ENCODE measurements around the gene ABCA4.

The ABCA4 gene

DNA sequence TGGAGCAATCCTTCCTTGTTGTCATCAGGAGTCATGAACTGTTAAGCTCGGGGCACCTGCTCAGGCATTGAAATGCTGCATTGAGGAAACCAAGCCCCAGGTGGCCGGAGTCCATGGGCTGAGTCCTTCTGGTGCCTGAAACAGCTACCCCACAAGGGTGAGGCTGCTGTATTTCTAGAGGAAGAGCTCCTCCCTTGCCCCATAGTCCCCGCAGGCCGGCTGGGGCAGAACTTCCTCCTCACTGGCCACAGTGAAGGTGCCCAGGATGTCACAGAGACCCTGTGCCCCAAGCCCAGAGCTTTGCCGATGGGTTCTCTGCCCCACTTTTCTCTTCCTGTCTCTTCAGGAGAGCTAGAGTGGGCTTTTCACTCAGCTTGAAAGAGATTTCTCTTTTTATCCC, 130.9 kb downstream of the ABCA4 start:
- ATAC-seq (ENCODE audit: low read depth) = no peak

DNA sequence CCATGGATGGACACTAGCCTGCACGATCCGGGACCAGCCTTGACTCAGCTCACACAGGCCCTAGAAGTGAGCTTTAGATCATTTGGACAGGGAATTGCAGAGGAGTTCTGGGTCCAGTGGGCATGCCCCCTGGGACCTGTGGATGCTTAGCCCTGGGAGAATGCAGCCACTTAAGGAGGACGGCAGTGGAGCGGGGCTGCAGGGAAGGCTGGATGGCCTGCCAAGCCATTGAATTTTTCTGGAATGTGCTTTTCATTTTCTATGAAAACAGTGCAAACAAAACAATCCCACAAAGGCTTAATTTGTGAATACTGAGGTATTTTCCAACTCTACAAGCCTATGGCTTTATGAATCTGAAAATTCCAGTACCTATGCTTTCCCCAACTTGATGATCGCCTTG, 131.3 kb downstream of the ABCA4 start:
- H3K4me1 Mint-ChIP-seq = peaks cover 8% of the 10 kb centered on the region
- H3K27me3 Mint-ChIP-seq = peaks cover 13% of the 10 kb centered on the region

More for the DNA sequence above, 130.9 kb downstream of the ABCA4 start:
- Mint-ChIP-seq H3K27me3 (peaks cover 13% of the 10 kb centered on the region), H3K4me3 (no peak overlapping the region), H3K36me3 (no peaks in the 10 kb centered on the region), H3K9me3 (no peaks in the 10 kb centered on the region), H3K27ac (no peak overlapping the region), H3K4me1 (peaks cover 8% of the 10 kb centered on the region)
- no peak for DNase-seq (ENCODE audit: low spot score in 2 of 2)

DNA sequence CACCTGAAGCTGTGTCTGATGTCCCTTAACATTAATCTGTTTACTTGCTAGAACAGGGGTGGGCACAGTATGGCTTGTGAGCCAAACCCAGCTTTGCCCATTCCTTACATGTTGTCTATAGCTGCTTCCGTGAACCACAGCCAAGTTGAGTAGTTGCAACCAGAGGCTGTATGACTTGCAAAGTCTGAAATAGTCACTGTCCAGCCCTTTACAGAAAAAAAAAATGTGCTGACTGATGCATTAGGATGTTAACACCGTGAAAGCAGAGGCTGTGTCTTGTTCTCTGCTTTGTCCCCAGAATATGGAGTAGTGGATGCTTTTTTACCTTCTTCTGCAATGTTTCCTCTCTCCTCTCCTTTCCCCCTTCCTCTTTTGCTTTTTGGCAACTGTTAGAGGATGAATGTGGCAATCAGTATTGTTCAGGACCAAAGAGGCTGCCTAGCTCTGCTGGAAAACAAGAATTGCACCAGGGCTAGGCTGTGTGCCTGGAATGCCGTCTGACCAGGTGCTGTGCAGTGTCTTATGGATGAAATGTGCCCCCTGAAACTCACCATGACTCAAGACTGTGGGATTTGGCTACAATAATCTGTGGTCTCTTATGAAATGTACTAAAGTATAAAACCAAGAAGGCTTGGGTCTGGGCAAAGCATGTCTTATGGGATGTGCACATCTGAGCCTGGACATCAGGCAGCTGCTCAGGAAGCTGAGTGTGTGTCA, 132.2 kb downstream of the ABCA4 start:
- Mint-ChIP-seq H3K36me3 (no peaks in the 10 kb centered on the region), H3K9me3 (no peaks in the 10 kb centered on the region), H3K27me3 (peaks cover 13% of the 10 kb centered on the region), H3K4me3 (no peak overlapping the region), H3K27ac (no peak overlapping the region), H3K4me1 (peaks cover 8% of the 10 kb centered on the region)
- ATAC-seq (ENCODE audit: low read depth) = no peak
- no peak for DNase-seq (ENCODE audit: low spot score in 2 of 2)

More for the DNA sequence above, 131.3 kb downstream of the ABCA4 start:
- Mint-ChIP-seq H3K4me3 (no peak overlapping the region), H3K27ac (no peak overlapping the region), H3K36me3 (no peaks in the 10 kb centered on the region), H3K9me3 (no peaks in the 10 kb centered on the region)
- DNase-seq (ENCODE audit: low spot score in 2 of 2) (no peak), ATAC-seq (ENCODE audit: low read depth) (no peak)

DNA sequence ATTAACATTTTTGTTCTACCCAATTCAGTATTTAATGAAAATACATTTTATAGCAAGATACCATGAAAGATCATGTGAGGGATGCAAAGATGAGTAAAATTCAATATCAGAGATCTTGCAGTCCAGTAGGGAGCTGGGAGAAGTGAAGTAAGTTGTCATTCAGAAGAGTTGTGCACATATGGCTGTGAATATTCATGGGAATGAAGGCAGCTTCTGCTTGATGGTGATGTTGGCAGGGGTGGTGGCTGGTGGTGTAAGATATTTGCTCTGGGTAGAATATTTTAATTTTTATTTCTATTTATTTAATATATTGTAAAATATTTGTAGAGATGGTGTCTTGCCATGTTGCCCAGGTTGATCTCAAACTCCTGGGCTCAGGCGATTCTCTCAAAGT, 139.7 kb downstream of the ABCA4 start:
- H3K27ac Mint-ChIP-seq = no peak overlapping the region
- no peaks in the 10 kb centered on the region for H3K36me3 Mint-ChIP-seq
- no peak for ATAC-seq (ENCODE audit: low read depth)
- peaks cover under 1% of the 10 kb centered on the region for H3K4me1 Mint-ChIP-seq
- no peak overlapping the region for H3K4me3 Mint-ChIP-seq
- peaks cover 12% of the 10 kb centered on the region for H3K27me3 Mint-ChIP-seq
- H3K9me3 Mint-ChIP-seq = peaks cover 1% of the 10 kb centered on the region
- DNase-seq (ENCODE audit: low spot score in 2 of 2) = no peak

GRCh38 chr1:93980320-93981273, 140.4 kb downstream of the ABCA4 start:
- ATAC-seq (ENCODE audit: low read depth) (no peak), DNase-seq (ENCODE audit: low spot score in 2 of 2) (no peak)
- no peaks in the 10 kb centered on the region for H3K36me3 Mint-ChIP-seq
- H3K27me3 Mint-ChIP-seq = peaks cover 12% of the 10 kb centered on the region
- H3K4me3 Mint-ChIP-seq = no peak overlapping the region
- H3K9me3 Mint-ChIP-seq = peaks cover 1% of the 10 kb centered on the region
- H3K4me1 Mint-ChIP-seq = peaks cover 2% of the 10 kb centered on the region
- H3K27ac Mint-ChIP-seq = no peak overlapping the region

DNA sequence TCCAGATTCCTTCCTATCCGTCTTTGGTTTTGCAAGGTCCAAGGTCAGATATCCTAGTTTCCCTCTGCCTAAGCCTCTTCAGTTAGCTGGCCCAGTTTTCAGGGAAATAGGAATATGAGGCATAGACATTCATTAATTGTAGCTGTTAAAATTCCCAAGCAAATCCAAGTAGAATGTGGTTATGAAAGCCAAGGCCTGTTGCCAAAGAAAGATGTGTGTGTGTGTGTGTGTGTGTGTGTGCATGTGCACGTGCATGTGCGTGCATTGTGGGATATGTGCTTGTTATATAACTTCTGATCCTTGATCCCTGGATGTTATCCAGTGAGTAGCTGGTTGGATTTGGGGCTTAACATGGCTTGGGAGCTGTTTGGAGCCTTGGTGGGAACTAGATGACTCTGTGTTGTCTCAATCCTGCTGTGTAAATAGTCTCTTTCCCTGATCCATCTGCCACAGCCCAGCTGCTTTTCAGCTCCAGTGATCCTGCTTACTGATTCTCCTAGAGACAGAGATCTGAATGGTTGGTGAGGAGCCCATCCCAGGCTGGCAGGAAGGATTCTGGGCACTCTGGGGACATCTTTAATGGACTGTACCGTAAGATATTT, 141.1 kb downstream of the ABCA4 start:
- DNase-seq (ENCODE audit: low spot score in 2 of 2) = no peak
- no peak overlapping the region for H3K4me3 Mint-ChIP-seq
- peaks cover 2% of the 10 kb centered on the region for H3K4me1 Mint-ChIP-seq
- ATAC-seq (ENCODE audit: low read depth) = no peak
- peaks cover 1% of the 10 kb centered on the region for H3K9me3 Mint-ChIP-seq
- H3K27me3 Mint-ChIP-seq = peaks cover 9% of the 10 kb centered on the region
- H3K36me3 Mint-ChIP-seq = no peaks in the 10 kb centered on the region
- H3K27ac Mint-ChIP-seq = no peak overlapping the region

DNA sequence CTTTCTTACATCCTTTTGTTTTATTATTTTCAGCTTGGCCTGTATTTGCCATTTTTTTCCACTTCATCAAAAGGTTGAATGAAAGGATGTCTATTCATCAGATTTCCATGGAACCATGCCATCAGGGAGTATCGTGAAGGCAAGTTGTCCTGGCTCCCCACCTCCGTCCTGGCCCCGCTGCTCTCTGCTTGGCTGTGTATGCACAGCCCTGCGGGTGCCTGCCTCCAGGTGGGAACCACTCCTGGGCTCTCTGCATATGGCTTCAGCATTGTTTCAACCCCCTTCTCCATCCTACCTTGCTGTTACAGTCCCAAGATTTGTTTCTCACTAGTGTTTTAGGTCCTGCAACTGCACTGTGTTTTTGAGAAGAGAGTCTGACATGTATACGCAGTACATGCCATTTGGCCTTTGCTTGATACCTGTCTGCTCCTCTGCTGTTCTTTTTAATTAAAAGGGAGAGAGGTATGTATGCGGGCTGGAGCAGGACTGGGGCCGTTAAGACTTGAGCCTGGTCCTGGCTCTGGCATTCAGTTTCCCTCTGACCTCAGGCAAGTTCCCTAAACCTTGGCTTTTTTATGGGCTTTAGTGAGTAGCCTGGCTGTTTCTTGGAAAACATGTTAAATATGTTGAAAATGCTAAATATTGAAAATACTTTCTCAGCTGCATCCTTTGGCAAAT, 141.8 kb downstream of the ABCA4 start:
- ATAC-seq (ENCODE audit: low read depth) (no peak), DNase-seq (ENCODE audit: low spot score in 2 of 2) (no peak)
- Mint-ChIP-seq H3K9me3 (peaks cover 1% of the 10 kb centered on the region), H3K27me3 (peaks cover 9% of the 10 kb centered on the region), H3K27ac (no peak overlapping the region), H3K4me3 (no peak overlapping the region), H3K4me1 (peaks cover 2% of the 10 kb centered on the region), H3K36me3 (no peaks in the 10 kb centered on the region)

- H3K9me3 Mint-ChIP-seq = no peaks in the 10 kb centered on the region
These were observed 143.4 kb downstream of the ABCA4 start for GRCh38 chr1:93977598-93977945.

DNA sequence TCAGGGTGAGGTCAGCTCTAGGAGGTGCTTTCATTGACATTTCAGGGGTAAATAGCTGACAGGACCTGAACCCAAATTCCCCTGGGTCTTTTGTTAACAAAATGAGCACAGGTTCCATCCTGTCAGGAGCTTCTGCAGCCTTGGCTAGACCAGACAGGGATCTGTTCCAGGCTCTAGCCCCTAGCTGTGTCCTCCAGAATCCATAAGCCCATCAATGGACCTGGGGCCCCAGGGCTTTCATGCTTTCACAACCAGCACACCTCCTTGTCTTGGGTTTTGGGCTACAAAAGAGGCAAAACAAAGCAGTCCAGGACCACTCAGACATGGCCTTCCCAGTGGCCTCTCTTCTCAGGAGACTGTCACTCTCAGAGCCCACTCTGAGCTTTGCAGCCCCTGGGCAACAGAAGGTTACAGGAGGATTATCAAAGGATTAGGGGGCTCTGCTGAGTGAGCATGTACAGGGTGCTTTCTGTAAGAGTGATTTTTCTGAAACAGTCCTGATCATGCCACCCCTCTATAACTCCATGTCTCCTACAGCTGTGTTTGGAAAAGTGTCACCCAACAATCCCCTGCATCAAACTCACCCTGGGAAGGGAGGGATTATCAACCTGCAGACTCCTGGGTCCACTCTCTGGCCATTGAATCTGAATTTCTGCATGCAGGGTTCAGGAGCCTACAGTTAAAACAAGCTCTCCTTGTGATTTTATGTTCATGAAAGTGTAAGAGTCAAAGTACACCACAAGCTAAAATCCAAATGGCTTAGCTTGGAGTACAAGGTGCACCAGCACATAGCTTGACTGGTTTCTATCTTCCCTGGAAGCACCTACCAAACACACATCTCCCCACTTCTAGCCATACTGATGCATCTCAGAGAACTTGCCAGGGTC, 144.0 kb downstream of the ABCA4 start:
- ATAC-seq (ENCODE audit: low read depth) = no peak
- Mint-ChIP-seq H3K4me1 (peaks cover 2% of the 10 kb centered on the region), H3K27ac (no peak overlapping the region), H3K27me3 (peaks cover 9% of the 10 kb centered on the region), H3K36me3 (no peaks in the 10 kb centered on the region), H3K4me3 (no peak overlapping the region), H3K9me3 (no peaks in the 10 kb centered on the region)
- no peak for DNase-seq (ENCODE audit: low spot score in 2 of 2)

More at GRCh38 chr1:93977598-93977945, 143.4 kb downstream of the ABCA4 start:
- no peaks in the 10 kb centered on the region for H3K36me3 Mint-ChIP-seq
- peaks cover 9% of the 10 kb centered on the region for H3K27me3 Mint-ChIP-seq
- no peak overlapping the region for H3K27ac Mint-ChIP-seq
- peaks cover 2% of the 10 kb centered on the region for H3K4me1 Mint-ChIP-seq
- H3K4me3 Mint-ChIP-seq = no peak overlapping the region
- DNase-seq (ENCODE audit: low spot score in 2 of 2) (no peak), ATAC-seq (ENCODE audit: low read depth) (no peak)

GRCh38 chr1:93976291-93976690, 144.7 kb downstream of the ABCA4 start:
- no peaks in the 10 kb centered on the region for H3K9me3 Mint-ChIP-seq
- H3K27me3 Mint-ChIP-seq = peaks cover 10% of the 10 kb centered on the region
- no peak for DNase-seq (ENCODE audit: low spot score in 2 of 2)
- no peak overlapping the region for H3K4me3 Mint-ChIP-seq
- no peak for ATAC-seq (ENCODE audit: low read depth)
- H3K27ac Mint-ChIP-seq = no peak overlapping the region
- peaks cover 2% of the 10 kb centered on the region for H3K4me1 Mint-ChIP-seq
- no peaks in the 10 kb centered on the region for H3K36me3 Mint-ChIP-seq

GRCh38 chr1:93972341-93972740, 148.6 kb downstream of the ABCA4 start:
- Mint-ChIP-seq H3K9me3 (no peaks in the 10 kb centered on the region), H3K4me1 (peaks cover 2% of the 10 kb centered on the region), H3K27me3 (peaks cover 5% of the 10 kb centered on the region), H3K36me3 (no peaks in the 10 kb centered on the region), H3K4me3 (no peak overlapping the region), H3K27ac (no peak overlapping the region)
- ATAC-seq (ENCODE audit: low read depth) = no peak
- no peak for DNase-seq (ENCODE audit: low spot score in 2 of 2)

DNA sequence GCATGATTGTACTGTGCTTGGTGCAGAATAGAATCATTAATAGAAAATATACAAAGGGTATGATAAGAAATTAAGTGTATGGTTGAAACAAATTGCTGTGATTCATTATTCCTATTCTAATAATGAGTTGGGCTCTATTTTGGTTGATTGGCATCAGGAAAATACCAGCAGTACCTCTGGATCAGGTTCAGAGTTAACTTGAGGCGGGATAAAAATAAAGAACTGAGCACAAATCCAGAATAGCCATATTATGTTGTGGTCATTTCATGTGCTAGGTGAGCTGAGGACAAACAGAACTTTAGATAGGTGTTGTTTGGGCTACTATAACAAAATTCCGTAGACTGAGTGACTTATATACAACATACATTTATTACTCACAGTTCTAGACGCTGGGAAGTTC, 151.1 kb downstream of the ABCA4 start:
- DNase-seq (ENCODE audit: low spot score in 2 of 2) (no peak), ATAC-seq (ENCODE audit: low read depth) (no peak)
- Mint-ChIP-seq H3K27me3 (peaks cover 3% of the 10 kb centered on the region), H3K4me1 (no peaks in the 10 kb centered on the region), H3K27ac (no peak overlapping the region), H3K36me3 (no peaks in the 10 kb centered on the region), H3K9me3 (no peaks in the 10 kb centered on the region), H3K4me3 (no peak overlapping the region)

- H3K27ac Mint-ChIP-seq = no peak overlapping the region
- H3K4me1 Mint-ChIP-seq = no peaks in the 10 kb centered on the region
These were observed 151.6 kb downstream of the ABCA4 start for GRCh38 chr1:93969371-93969770.

More at GRCh38 chr1:93969371-93969770, 151.6 kb downstream of the ABCA4 start:
- H3K4me3 Mint-ChIP-seq = no peak overlapping the region
- no peaks in the 10 kb centered on the region for H3K36me3 Mint-ChIP-seq
- H3K9me3 Mint-ChIP-seq = no peaks in the 10 kb centered on the region
- peaks cover 3% of the 10 kb centered on the region for H3K27me3 Mint-ChIP-seq
- no peak for DNase-seq (ENCODE audit: low spot score in 2 of 2)
- ATAC-seq (ENCODE audit: low read depth) = no peak

Data from memory B cell (primary cell).